ENCODE measurements around the gene MIDN.

DNA sequence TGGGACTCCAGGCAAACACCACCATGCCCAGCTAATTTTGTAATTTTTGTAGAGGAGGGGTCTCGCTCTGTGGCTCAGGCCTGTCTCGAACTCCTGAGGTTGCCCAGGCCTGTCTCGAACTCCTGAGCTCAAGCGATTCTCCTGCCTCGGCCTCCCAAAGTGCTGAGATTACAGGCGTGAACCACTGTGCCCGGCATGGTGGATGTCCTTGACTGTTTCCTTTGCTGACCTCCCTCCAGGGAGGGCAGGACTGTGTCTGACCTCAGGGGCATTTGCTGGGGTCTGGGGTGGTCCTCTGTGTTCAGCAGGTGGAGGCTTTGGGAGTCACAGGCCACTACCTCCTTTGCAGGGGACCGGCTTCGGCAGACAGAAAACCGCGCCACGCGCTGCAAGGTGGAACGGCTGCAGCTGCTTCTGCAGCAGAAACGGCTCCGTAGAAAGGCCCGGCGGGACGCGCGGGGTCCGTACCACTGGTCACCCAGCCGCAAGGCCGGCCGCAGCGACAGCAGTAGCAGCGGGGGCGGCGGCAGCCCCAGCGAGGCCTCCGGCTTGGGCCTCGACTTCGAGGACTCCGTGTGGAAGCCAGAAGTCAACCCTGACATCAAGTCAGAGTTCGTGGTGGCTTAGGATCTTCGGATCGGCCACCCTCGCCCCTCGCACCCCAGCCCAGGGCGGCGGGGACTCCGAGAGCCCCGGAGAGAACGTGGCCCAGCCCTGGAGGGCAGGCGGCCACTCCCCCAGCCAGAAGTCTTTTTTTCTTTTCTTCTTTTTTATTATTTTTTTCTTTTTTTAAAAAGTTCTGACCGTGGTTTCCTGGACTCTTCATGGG lies 8.5 kb downstream of the MIDN start:
- TF ChIP-seq POLR2A (IDR thresholded peaks at IDR 0.05; ENCODE audit: low read depth, low read length) (no peak), POLR2AphosphoS5 (IDR thresholded peaks at IDR 0.05; ENCODE audit: low read depth, low read length) (no peak), SPI1 (IDR thresholded peaks at IDR 0.05; ENCODE audit: low read depth, low read length) (no peak), TAF1 (IDR thresholded peaks at IDR 0.05; ENCODE audit: low read depth, low read length) (no peak), PAX5 (IDR thresholded peaks at IDR 0.05; ENCODE audit: insufficient read depth, low read length, severe bottlenecking) (no peak)

Measured in GM12891 (cell line).